GM18858 (cell line): ENCODE data around the gene ZFYVE26.
"Not testable (repeated sequence)": the region's sequence is repeated elsewhere in the genome, so short reads cannot be mapped to it uniquely, and the experiment has no call there.

Experiments used
- ATAC-seq: cut with Tn5 transposase; IDR thresholded peaks from one replicate; pipeline ENCODE4 v1.9.1; 2021; ENCODE audit not compliant: unreplicated experiment

ZFYVE26 gene

GRCh38 chr14:67717048-67717447, 99.3 kb downstream of the ZFYVE26 start:
- no peak for ATAC-seq

- ATAC-seq: no peak
Observed at GRCh38 chr14:67710209-67710608, 106.2 kb downstream of the ZFYVE26 start.

GRCh38 chr14:67709796-67710195, 106.6 kb downstream of the ZFYVE26 start:
- ATAC-seq: not testable (repeated sequence)

GRCh38 chr14:67709346-67709745, 107.0 kb downstream of the ZFYVE26 start:
- ATAC-seq: not testable (repeated sequence)

- no peak for ATAC-seq
Observed at GRCh38 chr14:67705211-67705610, 111.2 kb downstream of the ZFYVE26 start.

- no peak for ATAC-seq
Observed at GRCh38 chr14:67704484-67705089, 111.8 kb downstream of the ZFYVE26 start.

- ATAC-seq: no peak
Observed at GRCh38 chr14:67703997-67704396, 112.4 kb downstream of the ZFYVE26 start.

- not testable (repeated sequence) for ATAC-seq
Observed at GRCh38 chr14:67701492-67701891, 114.9 kb downstream of the ZFYVE26 start, which contains the start of gene RDH12. Gene RDH12, plus strand, starts transcription at chr14:67701886. Its CDS starts 20,757 bp downstream, at chr14:67722643.

GRCh38 chr14:67698179-67698578, 118.2 kb downstream of the ZFYVE26 start:
- ATAC-seq: no peak

GRCh38 chr14:67697006-67697405, 119.4 kb downstream of the ZFYVE26 start:
- ATAC-seq: no peak
